Esophagus (tissue), 2 donors: ENCODE data around the gene GBP7. TPM values are rescaled to one million over a fixed set of nuclear protein-coding genes. Genes with fewer than 3 reads are reported as not detected.

Source experiments
- H3K27ac ChIP-seq, 2 donors: one replicate each; pipeline ENCODE4 v1.5.1; 2013; ENCODE audit warnings: low read depth in 2 of 2, mild to moderate bottlenecking in 2 of 2, inconsistent platforms in 1 of 2, low read length in 1 of 2, moderate library complexity in 1 of 2
- H3K27me3 ChIP-seq, 2 donors: one replicate each; pipeline ENCODE4 v1.6.1; 2013; ENCODE audit warnings: low read length in 2 of 2, control low read depth in 1 of 2, mild to moderate bottlenecking in 1 of 2; ENCODE audit not compliant: insufficient read depth in 2 of 2, control insufficient read depth in 1 of 2
- H3K36me3 ChIP-seq, 2 donors: one replicate each; pipeline ENCODE4 v1.6.1; 2013; ENCODE audit warnings: low read length in 1 of 2; ENCODE audit not compliant: control insufficient read depth in 2 of 2, insufficient read depth in 2 of 2
- H3K4me1 ChIP-seq, 2 donors: one replicate each; pipeline ENCODE4 v1.6.1; 2013; ENCODE audit warnings: low read length in 1 of 2; ENCODE audit not compliant: control insufficient read depth in 2 of 2, insufficient read depth in 2 of 2
- H3K4me3 ChIP-seq, 2 donors: one replicate each; pipeline ENCODE4 v1.5.1; 2013; ENCODE audit warnings: low read length in 2 of 2, mild to moderate bottlenecking in 2 of 2, low read depth in 1 of 2, moderate library complexity in 1 of 2
- H3K9me3 ChIP-seq, 2 donors: one replicate each; pipeline ENCODE4 v1.6.1; 2013; ENCODE audit warnings: mild to moderate bottlenecking in 2 of 2, low read depth in 1 of 2, low read length in 1 of 2, moderate library complexity in 1 of 2; ENCODE audit not compliant: control insufficient read depth in 2 of 2, insufficient read depth in 1 of 2
- WGBS, 2 donors: extraction: QIAGEN DNeasy Blood & Tissue Kit; methylation state at CpG; one replicate each; pipeline ENCODE4 v1.1.7; 2013; 5-methylcytosine and 5-hydroxymethylcytosine counted together
- polyA plus RNA-seq, 2 donors: library from polyadenylated mRNA; stranded (reverse); fragments of 200-250 nt; gene quantifications; one replicate each; pipeline ENCODE4 v1.2.3, GENCODE V29; 2013
- donor health status: healthy with polysubstance abuse.
- donor health status: Bipolar disorder and iron deficiency.

GBP7 gene
- polyA plus RNA-seq, 2 donors = not detected

DNA sequence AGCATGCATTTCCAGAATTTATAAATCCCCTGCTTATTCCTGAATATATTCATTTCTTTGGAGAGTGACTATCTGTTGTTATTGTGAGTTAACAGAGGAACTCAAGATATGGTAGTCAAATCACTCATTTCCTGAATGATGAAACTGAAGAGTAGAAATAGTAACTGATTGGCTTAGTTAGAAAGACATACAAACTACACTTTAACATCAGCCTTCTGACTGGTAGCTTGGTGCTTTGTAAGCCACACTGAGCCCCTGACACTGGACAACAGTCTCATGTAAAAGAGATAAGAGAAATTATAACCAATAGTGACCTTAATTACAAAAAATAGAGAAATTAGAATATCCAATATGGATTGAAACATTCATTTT lies 4.8 kb downstream of the GBP7 start:
- H3K27me3 ChIP-seq = no peaks in the 10 kb centered on the region
- H3K36me3 ChIP-seq = no peaks in the 10 kb centered on the region
- H3K4me1 ChIP-seq = no peaks in the 10 kb centered on the region
- H3K4me3 ChIP-seq = no peak overlapping the region
- no peaks in the 10 kb centered on the region for H3K9me3 ChIP-seq
- no peak overlapping the region for H3K27ac ChIP-seq

- Histone ChIP-seq H3K27ac (no peak overlapping the region), H3K36me3 (no peaks in the 10 kb centered on the region), H3K9me3 (no peaks in the 10 kb centered on the region), H3K27me3 (no peaks in the 10 kb centered on the region), H3K4me3 (no peak overlapping the region), H3K4me1 (no peaks in the 10 kb centered on the region)
- WGBS, 2 donors = 91 to 92% methylated on average over 4 of the region's 4 CpGs
These were observed 5.4 kb downstream of the GBP7 start for GRCh38 chr1:89170170-89171066.

DNA sequence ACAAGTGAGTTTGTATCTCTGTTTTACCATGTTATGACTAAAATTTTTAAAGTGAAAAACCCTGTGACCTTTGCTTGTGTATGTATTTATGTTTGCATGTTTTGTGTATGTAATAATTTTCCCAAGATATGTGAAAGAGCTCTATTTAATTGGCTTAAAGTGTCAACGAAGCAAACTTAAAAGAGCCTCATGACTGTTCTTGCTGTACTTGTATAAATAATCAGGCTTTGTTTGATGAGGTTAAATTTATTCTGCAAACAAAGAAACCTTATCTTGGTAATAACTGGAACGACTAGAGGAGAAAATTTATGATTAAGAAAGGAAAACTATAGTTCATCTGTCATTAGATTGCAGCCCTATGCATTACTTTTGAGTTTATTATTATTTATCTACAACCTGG lies 6.6 kb downstream of the GBP7 start:
- no peaks in the 10 kb centered on the region for H3K4me1 ChIP-seq
- no peaks in the 10 kb centered on the region for H3K27me3 ChIP-seq
- 36 to 37% methylated on average over 2 of the region's 2 CpGs for WGBS, 2 donors
- H3K9me3 ChIP-seq = no peaks in the 10 kb centered on the region
- H3K27ac ChIP-seq = no peak overlapping the region
- no peaks in the 10 kb centered on the region for H3K36me3 ChIP-seq
- H3K4me3 ChIP-seq = no peak overlapping the region

- 76 to 81% methylated on average over 2 of the region's 2 CpGs for WGBS, 2 donors
These were observed 8.1 kb downstream of the GBP7 start for GRCh38 chr1:89167590-89168230.

DNA sequence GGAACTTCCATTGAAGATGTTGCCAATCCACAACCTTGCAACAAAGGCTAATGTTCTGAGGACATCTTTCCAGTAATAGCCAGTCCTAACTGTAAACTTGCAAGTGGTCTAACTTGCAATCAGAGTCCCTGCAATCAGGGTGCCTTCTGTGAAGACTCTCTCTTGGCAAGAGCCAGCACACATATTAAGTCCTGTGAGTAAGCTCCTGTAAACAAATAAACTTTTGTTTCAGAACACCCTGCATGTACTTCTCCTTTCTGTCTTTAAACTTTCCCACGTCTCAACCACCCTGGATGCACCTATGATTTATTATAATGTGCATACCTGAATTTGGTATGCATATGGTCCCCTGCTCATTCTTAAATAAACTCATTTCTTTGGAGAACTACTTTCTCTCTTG lies 9.1 kb downstream of the GBP7 start:
- Histone ChIP-seq H3K27me3 (no peaks in the 10 kb centered on the region), H3K4me3 (no peak overlapping the region), H3K9me3 (no peaks in the 10 kb centered on the region), H3K27ac (no peak overlapping the region), H3K36me3 (no peaks in the 10 kb centered on the region), H3K4me1 (no peaks in the 10 kb centered on the region)
- WGBS, 2 donors = 43 to 44% methylated on average over 1 of the region's 1 CpG

More at GRCh38 chr1:89167590-89168230, 8.1 kb downstream of the GBP7 start:
- Histone ChIP-seq H3K36me3 (no peaks in the 10 kb centered on the region), H3K4me1 (no peaks in the 10 kb centered on the region), H3K9me3 (no peaks in the 10 kb centered on the region), H3K4me3 (no peak overlapping the region), H3K27ac (no peak overlapping the region), H3K27me3 (no peaks in the 10 kb centered on the region)

DNA sequence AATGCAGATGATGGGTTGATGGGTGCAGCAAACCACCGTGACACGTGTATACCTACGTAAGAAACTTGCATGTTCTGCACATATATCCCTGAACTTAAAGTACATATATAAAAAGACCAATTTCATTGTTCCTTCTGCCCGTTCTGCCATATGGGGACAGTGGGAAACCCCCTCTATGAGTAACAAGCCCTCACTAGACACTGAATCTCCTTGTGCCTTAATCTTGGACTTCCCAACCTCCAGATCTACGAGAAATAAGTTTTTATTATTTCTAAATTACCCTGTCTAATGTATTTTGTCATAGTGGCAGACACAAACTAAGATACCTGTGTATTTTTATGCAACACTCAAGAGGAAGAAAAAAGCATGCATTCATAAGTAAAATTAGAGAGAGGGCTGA lies 10.0 kb downstream of the GBP7 start:
- no peak overlapping the region for H3K4me3 ChIP-seq
- H3K27ac ChIP-seq = no peak overlapping the region
- no peaks in the 10 kb centered on the region for H3K27me3 ChIP-seq
- H3K4me1 ChIP-seq = no peaks in the 10 kb centered on the region
- WGBS, 2 donors = 91 to 92% methylated on average over 5 of the region's 5 CpGs
- H3K36me3 ChIP-seq = no peaks in the 10 kb centered on the region
- no peaks in the 10 kb centered on the region for H3K9me3 ChIP-seq

DNA sequence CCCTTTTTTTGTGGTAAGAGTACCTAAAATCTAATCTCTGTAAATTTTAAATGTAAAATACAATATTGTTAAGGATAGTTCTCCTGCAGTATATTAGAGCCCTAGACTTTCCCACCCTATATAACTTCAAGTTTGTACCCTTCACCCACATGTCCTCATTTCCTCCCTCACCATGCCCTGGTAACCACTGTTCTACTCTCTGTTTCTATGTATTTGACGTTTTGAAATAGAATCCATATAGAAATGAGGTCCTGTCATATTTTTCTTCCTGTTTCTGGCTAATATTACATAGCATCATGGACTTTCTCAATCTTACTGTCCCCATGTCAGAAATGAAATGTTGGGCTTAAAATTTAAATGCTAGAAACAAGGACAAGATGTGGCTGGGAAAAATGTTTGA lies 24.8 kb downstream of the GBP7 start:
- Histone ChIP-seq H3K4me3 (no peak overlapping the region), H3K27ac (no peak overlapping the region), H3K36me3 (no peaks in the 10 kb centered on the region), H3K4me1 (no peaks in the 10 kb centered on the region), H3K27me3 (no peaks in the 10 kb centered on the region), H3K9me3 (no peaks in the 10 kb centered on the region)
- 49 to 56% methylated on average over 1 of the region's 1 CpG for WGBS, 2 donors

DNA sequence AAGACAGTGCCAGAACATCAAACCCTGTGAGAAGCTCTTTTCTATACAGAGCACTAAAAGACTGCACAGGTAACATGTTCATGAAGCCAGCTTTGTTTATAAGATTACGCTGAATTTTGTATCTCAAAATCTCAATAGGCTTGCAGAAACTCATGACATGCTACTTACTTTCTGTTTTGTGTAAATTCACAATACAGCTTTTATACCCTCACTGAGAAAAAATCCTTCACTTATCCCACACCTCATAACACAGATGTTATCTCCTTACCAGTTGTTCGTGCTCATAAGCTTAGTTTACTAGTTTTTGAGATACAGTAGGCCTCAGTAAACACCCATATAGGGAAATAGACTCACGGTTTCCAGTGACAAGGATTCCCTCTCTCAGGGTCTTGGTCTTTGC lies 25.8 kb downstream of the GBP7 start:
- Histone ChIP-seq H3K27me3 (no peaks in the 10 kb centered on the region), H3K9me3 (no peaks in the 10 kb centered on the region), H3K27ac (no peak overlapping the region), H3K36me3 (no peaks in the 10 kb centered on the region), H3K4me3 (no peak overlapping the region), H3K4me1 (no peaks in the 10 kb centered on the region)
- 83 to 85% methylated on average over 3 of the region's 3 CpGs for WGBS, 2 donors

GRCh38 chr1:89149229-89149628 lies 26.6 kb downstream of the GBP7 start:
- no peak overlapping the region for H3K27ac ChIP-seq
- no peaks in the 10 kb centered on the region for H3K27me3 ChIP-seq
- 56 to 66% methylated on average over 3 of the region's 3 CpGs for WGBS, 2 donors
- no peaks in the 10 kb centered on the region for H3K4me1 ChIP-seq
- no peaks in the 10 kb centered on the region for H3K36me3 ChIP-seq
- no peaks in the 10 kb centered on the region for H3K9me3 ChIP-seq
- no peak overlapping the region for H3K4me3 ChIP-seq
